Activated naive CD4-positive, alpha-beta T cell treated with anti-CD3 and anti-CD28 coated beads, Interleukin-2, amount 50 U/mL, for 72 hours (primary cell): Measurements from ENCODE around the gene IFT43. TPM values are rescaled to one million over a fixed set of nuclear protein-coding genes. Genes with fewer than 3 reads are reported as not detected.

Experiments
- ATAC-seq, 2 donors: fragments of 150-1000 bp; cut with Tn5 transposase; 2 replicates each; pipeline ENCODE4 v1.10.0; 2021; ENCODE audit warnings: mild to moderate bottlenecking in 2 of 2, moderate library complexity in 2 of 2
- DNase-seq, 2 donors: peaks; one replicate each; pipeline ENCODE4 v3.0.0; 2021 to 2022; ENCODE audit warnings: low spot score in 2 of 2
- H3K27ac Mint-ChIP-seq, 2 donors: one replicate each; pipeline ENCODE4 v1.8.0; 2022; ENCODE audit warnings: mild to moderate bottlenecking in 2 of 2, mixed read lengths in 2 of 2
- H3K36me3 Mint-ChIP-seq, 2 donors: one replicate each; pipeline ENCODE4 v1.8.0; 2022; ENCODE audit warnings: mixed read lengths in 2 of 2
- H3K9me3 Mint-ChIP-seq, 2 donors: one replicate each; pipeline ENCODE4 v1.8.0; 2022; ENCODE audit warnings: mixed read lengths in 2 of 2
- total RNA-seq, 2 donors: library from RNA; stranded (reverse); gene quantifications; one replicate each; pipeline ENCODE4 v1.2.3, GENCODE V29; 2022

Gene IFT43
- total RNA-seq, 2 donors from 2014 or later, result 6.3 to 9.7 TPM

DNA sequence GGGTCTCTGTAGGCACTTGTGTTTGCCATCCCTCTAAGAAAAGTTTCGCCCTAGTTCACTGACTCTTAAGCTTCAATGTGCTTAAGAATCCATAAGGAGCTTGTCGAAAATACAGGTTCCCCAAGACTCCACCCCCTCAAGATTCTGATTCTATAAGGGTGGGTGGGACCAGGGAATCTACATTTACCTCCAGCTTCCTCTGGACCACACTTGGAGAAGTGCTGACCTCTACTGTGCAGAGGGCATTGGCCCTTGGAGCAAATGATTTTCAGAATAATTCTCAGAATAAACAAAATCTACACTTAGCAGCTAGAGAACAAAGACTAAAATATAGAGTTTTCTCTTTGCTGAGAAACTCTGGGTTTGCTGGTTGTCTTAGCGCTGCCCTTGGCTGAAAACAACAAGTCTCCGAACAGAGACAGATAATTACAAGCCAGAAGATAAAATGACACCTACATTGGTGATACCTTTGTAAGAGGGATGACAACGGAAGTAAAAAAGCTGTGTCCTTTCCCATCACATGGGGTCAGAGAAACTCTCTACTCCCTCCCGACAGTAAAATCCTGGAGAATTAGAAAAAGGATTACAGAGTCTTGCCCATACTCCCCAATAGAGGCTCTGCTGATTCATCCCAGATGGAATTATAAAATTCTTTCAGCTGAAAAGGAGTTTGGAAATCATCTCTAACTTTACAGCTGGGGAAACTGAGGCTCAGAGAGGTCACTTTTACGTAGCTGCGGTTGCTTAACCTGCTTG, 8.6 kb upstream of the IFT43 start:
- Mint-ChIP-seq H3K9me3 (no peaks in the 10 kb centered on the region), H3K27ac (no peak overlapping the region), H3K36me3 (no peaks in the 10 kb centered on the region)
- ATAC-seq (no peak), DNase-seq (no peak)

GRCh38 chr14:75977582-75977943, 8.0 kb upstream of the IFT43 start:
- Mint-ChIP-seq H3K27ac (no peak overlapping the region), H3K36me3 (no peaks in the 10 kb centered on the region), H3K9me3 (no peaks in the 10 kb centered on the region)
- ATAC-seq, result no peak
- DNase-seq, result no peak

DNA sequence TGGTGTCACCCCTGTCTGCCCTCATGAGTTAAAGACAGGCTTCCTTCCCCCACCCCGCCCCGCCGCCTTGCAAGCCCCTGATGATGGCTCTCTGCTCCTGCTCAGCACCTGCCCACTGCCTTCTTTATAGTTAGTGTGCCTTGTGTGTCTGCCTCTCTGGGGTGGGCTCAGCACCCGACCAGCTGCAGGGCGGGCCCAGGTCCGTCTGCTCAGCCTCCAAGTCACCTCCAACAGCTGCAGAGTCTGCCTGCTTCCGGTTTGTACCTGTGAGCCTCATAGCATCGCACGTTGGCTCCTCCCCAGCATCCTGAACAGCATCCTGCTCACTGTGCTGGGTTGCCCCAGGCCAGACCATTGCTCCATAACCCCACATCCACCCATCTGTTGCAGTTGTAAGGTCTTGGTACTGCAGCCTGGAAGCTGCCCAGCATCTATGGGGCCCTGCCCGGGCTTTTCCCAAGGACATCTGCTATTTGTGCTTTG, 7.3 kb upstream of the IFT43 start:
- ATAC-seq, result no peak
- H3K36me3 Mint-ChIP-seq, result no peaks in the 10 kb centered on the region
- H3K9me3 Mint-ChIP-seq, result no peaks in the 10 kb centered on the region
- DNase-seq, result no peak
- H3K27ac Mint-ChIP-seq, result no peak overlapping the region

DNA sequence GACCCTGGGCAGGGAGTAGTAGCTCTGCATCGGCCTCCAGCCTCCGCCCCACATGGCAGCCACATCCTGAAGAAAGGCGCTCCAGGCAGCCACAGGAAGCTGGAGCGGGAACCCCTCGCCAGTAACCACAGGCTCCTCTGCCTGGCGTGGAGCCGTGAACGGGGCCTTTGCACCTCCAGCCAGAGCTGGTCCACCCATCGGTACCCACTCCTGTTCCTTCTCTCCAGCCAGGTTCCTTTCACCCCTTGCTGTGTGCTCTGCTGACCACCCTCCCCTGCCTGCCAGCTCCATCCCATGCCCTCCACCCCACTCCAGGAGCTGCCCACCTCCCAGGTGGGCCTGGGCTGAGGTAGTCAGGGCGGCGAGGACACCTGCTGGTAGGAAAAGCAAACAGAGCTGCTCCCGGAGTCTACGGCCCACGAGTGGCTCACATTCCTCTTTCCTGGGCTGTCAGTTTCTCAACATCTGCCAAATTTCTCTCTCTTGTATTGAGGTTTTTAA, 6.4 kb upstream of the IFT43 start:
- DNase-seq, result peak in 1 of 2 donors; percentile 36
- ATAC-seq, result no peak
- Mint-ChIP-seq H3K9me3 (no peaks in the 10 kb centered on the region), H3K27ac (no peak overlapping the region), H3K36me3 (no peaks in the 10 kb centered on the region)

GRCh38 chr14:75979648-75980565, 5.7 kb upstream of the IFT43 start:
- H3K27ac Mint-ChIP-seq, result no peak overlapping the region
- no peaks in the 10 kb centered on the region for H3K9me3 Mint-ChIP-seq
- DNase-seq (no peak), ATAC-seq (no peak)
- no peaks in the 10 kb centered on the region for H3K36me3 Mint-ChIP-seq

DNA sequence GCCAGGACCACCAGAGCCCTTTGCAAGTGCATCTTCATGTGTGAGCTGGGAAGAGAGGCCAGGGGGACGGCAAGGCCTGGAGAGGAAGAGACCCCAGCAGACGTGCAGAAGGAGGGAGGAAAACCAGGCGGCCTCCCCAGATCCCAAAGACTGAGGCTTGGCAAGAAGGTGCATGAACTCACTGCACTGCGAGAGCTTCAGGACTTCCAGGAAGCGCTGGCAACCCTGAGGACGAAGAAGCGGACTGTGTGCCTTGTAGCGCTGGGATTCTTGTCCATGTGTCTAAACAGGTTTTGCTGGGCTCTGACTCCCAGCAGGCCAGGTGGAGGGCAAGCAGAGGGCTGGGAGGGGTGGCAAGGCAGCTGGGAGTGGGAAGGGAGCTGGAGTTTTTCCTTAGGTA, 4.7 kb upstream of the IFT43 start:
- ATAC-seq (no peak), DNase-seq (no peak)
- Mint-ChIP-seq H3K27ac (peak overlapping the region in 1 of 2 donors; percentile 80), H3K36me3 (no peaks in the 10 kb centered on the region), H3K9me3 (no peaks in the 10 kb centered on the region)

DNA sequence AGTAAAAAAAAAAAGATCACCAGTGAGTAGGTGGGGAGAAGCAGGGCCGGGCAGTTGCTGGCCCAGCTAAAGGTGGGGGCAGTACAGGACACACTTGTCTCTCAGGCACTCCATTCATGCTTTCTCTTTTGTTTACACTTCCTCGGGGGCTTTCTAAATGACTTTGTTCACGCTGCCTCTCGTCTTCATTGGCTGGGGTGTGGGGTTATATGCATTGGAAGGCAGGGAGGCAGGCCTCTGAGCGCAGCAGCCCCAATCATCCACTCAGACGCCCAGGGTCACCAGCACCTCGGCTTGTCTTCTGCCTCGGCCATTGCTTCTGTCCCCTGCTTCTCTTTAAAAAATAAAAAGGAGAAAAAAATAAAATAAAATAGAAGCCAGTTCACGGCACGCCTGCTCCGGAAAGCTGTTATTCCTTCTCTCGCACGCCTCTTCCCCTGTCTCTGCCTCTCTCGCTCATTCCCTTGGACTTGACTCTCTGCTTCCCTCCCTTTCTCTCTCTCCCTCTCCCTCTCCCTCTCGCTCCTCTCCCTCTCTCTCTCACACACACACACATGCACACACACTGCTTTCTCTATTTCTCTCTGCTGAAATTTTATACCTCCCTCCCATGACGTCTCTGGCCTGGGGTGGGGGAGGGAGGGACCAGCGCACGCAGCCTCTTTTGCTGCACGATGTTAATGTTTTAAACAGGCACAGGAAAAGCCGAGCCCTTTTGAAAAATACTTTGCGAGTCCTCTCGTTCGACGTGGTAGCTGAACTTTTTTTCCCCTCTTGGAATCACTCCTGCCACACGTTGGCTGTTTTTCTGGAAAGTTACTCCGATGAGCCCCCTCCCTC, 3.9 kb upstream of the IFT43 start, which contains the start of gene TGFB3:
TSS of gene TGFB3 (minus strand) at position 570 of the 840 bp plus-strand sequence. CDS start 1,102 bp downstream, outside the sequence.
- H3K9me3 Mint-ChIP-seq, result no peaks in the 10 kb centered on the region
- no peaks in the 10 kb centered on the region for H3K36me3 Mint-ChIP-seq
- peak; percentile 44 to 77 for ATAC-seq
- peak within 1 kb of the TSS; percentile 69 to 80 for H3K27ac Mint-ChIP-seq
- DNase-seq, result peak in 1 of 2 donors; percentile 54

- no peaks in the 10 kb centered on the region for H3K36me3 Mint-ChIP-seq
- peak overlapping the region in 1 of 2 donors; percentile 80 for H3K27ac Mint-ChIP-seq
- ATAC-seq, result peak; percentile 65 to 75
- peak; percentile 79 to 81 for DNase-seq
- H3K9me3 Mint-ChIP-seq, result no peaks in the 10 kb centered on the region
Measured at GRCh38 chr14:75982266-75983018, 3.1 kb upstream of the IFT43 start.

DNA sequence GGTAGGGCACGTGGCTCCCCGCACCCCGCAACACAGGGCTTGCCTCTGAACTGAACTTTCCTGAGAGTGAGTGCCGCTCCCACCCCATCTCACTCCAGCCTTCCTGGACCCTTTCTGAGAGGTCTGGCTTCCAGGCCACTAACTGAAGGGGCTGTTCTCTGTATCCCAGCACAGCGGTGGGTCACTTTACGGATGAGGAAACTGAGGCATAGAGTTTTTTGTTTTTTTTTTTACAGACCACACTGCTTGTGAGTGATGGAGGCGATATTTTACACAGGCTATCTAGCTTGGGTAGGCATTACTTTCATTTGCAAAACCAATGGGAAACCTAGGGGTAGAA, 2.6 kb upstream of the IFT43 start:
- DNase-seq (no peak), ATAC-seq (peak in 1 of 2 donors; percentile 3)
- Mint-ChIP-seq H3K9me3 (no peaks in the 10 kb centered on the region), H3K27ac (peak overlapping the region in 1 of 2 donors; percentile 1), H3K36me3 (no peaks in the 10 kb centered on the region)

GRCh38 chr14:75984674-75985073, 889 bp upstream of the IFT43 start:
- Mint-ChIP-seq H3K27ac (no peak overlapping the region), H3K36me3 (no peaks in the 10 kb centered on the region), H3K9me3 (no peaks in the 10 kb centered on the region)
- ATAC-seq (no peak), DNase-seq (no peak)

GRCh38 chr14:75986439-75986765, 839 bp downstream of the IFT43 start:
- no peak for DNase-seq
- H3K27ac Mint-ChIP-seq, result peak overlapping the region; percentile 67 to 78
- H3K9me3 Mint-ChIP-seq, result no peaks in the 10 kb centered on the region
- no peak for ATAC-seq
- no peaks in the 10 kb centered on the region for H3K36me3 Mint-ChIP-seq

DNA sequence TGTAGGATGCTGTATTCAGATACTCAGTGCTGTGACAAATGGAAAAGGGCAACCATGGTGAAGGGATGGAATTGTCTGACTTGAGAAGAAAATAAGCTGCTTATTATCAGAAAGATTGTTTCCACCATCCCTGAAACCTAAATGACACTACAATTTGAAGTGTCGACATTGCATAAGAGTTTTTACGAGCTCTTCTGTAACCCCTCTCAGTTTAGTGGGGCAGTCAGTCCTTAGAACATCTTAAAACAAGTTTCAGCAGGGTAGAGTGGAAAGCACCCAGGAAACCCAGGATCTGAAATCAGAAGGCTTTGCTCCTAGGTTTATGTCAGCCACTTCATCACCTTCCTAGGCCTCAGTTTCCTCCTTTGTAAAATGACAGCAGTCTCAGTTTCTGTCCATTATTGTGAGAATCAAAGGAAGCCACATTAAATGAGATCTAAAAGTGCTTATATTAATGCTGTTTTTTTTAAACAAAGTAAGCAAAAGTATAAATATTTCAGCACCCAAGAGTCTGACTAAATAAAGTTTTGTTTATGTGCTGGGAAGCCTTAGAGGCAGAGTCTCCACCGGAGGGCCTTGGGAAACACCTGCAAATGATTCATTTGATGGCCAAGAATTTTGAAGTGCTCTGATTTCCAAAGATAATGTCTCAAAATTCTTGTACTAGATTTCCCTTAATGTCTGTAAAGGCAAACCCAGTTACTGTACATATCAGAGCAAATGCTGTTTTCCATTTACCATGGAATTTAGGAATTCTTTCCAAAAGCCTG, 1.8 kb downstream of the IFT43 start:
- H3K36me3 Mint-ChIP-seq, result no peaks in the 10 kb centered on the region
- ATAC-seq, result no peak
- DNase-seq, result no peak
- H3K27ac Mint-ChIP-seq, result no peak overlapping the region
- no peaks in the 10 kb centered on the region for H3K9me3 Mint-ChIP-seq

GRCh38 chr14:75989134-75989533, 3.6 kb downstream of the IFT43 start:
- no peaks in the 10 kb centered on the region for H3K36me3 Mint-ChIP-seq
- H3K27ac Mint-ChIP-seq, result no peak overlapping the region
- H3K9me3 Mint-ChIP-seq, result no peaks in the 10 kb centered on the region
- DNase-seq (no peak), ATAC-seq (no peak)

DNA sequence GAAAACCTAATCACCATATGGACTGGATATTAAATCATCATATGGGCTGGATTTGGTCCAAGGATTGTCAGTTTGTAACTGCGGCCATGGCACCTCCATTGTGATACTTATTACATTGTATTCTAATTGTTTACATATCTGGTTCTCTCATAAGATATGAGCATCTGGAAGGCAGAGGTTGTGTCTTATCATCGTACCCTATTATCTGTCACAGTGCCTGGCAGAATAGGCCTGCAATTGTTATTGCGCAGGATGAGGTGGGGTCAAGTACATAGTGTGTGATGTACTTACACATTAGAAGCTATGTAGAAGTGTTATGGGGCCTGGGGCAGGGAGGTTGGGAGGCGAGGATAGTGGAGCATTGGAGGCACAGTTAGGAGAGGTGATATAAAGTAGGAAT, 4.7 kb downstream of the IFT43 start:
- no peak for DNase-seq
- Mint-ChIP-seq H3K36me3 (no peaks in the 10 kb centered on the region), H3K9me3 (no peaks in the 10 kb centered on the region), H3K27ac (no peak overlapping the region)
- no peak for ATAC-seq

- DNase-seq, result no peak
- no peaks in the 10 kb centered on the region for H3K9me3 Mint-ChIP-seq
- no peak for ATAC-seq
- no peak overlapping the region for H3K27ac Mint-ChIP-seq
- no peaks in the 10 kb centered on the region for H3K36me3 Mint-ChIP-seq
Measured at GRCh38 chr14:75991753-75992152, 6.2 kb downstream of the IFT43 start.
